GM19455 (cell line): ENCODE data around the gene DDX42.
"Not testable (repeated sequence)": the region's sequence is repeated elsewhere in the genome, so short reads cannot be mapped to it uniquely, and the experiment has no call there.

Experiments
- ATAC-seq: cut with Tn5 transposase; IDR thresholded peaks from one replicate; pipeline ENCODE4 v1.9.1; 2021; ENCODE audit not compliant: unreplicated experiment

The DDX42 gene

GRCh38 chr17:63837962-63838600 is 64.1 kb downstream of the DDX42 start:
- no peak for ATAC-seq

- ATAC-seq = no peak
Observed at GRCh38 chr17:63838631-63839171, 64.7 kb downstream of the DDX42 start.

- no peak for ATAC-seq
Observed at GRCh38 chr17:63840591-63841349, 66.8 kb downstream of the DDX42 start.

GRCh38 chr17:63841350-63842172 is 67.6 kb downstream of the DDX42 start:
- ATAC-seq = no peak

GRCh38 chr17:63842173-63842539 is 68.2 kb downstream of the DDX42 start:
- peak; percentile 31 for ATAC-seq

- peak; percentile 67 for ATAC-seq
Observed at GRCh38 chr17:63842540-63843386, 68.8 kb downstream of the DDX42 start, which contains the start of gene SMARCD2. TSS of gene SMARCD2 (minus strand) at chr17:63842685. CDS start at chr17:63842674, 11 bp downstream.

- ATAC-seq = not testable (repeated sequence)
Observed at GRCh38 chr17:63843387-63843888, 69.5 kb downstream of the DDX42 start.

GRCh38 chr17:63843910-63844677 is 70.1 kb downstream of the DDX42 start:
- ATAC-seq = no peak

- no peak for ATAC-seq
Observed at GRCh38 chr17:63845509-63845908, 71.5 kb downstream of the DDX42 start.

DNA sequence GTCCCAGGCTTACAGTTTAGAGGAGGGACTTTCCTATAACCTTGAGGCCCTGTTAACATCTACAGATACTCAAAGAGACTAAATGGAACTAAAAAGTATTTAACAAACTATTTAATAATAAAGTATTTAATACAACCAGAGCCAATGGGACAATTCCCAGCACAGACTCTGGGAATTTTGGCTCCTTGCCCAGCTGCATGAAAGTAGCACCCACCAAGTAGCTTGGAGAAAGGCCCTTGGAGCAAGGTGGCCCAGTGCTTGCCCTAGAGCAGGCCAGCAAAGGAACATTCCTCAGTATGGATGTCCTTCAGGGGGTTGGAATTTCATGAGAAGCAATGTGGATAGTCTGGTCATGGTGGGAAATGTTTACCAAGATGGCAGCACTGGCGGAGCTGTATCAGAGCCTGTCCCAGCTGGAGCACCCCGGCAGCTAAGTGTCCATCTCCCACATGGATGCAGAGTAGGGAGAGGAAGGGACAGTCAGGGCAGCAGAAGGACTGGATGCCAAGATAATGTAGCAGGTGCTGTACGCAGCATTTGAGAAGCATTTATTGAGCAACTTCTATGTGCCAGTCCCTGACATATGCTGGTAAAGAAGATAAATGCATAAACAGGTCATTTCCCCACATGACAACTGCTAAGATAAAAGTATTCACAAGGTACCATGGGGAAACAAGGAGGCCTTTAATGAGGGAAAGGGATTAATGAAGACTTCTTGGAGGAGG is 73.7 kb downstream of the DDX42 start:
- no peak for ATAC-seq

DNA sequence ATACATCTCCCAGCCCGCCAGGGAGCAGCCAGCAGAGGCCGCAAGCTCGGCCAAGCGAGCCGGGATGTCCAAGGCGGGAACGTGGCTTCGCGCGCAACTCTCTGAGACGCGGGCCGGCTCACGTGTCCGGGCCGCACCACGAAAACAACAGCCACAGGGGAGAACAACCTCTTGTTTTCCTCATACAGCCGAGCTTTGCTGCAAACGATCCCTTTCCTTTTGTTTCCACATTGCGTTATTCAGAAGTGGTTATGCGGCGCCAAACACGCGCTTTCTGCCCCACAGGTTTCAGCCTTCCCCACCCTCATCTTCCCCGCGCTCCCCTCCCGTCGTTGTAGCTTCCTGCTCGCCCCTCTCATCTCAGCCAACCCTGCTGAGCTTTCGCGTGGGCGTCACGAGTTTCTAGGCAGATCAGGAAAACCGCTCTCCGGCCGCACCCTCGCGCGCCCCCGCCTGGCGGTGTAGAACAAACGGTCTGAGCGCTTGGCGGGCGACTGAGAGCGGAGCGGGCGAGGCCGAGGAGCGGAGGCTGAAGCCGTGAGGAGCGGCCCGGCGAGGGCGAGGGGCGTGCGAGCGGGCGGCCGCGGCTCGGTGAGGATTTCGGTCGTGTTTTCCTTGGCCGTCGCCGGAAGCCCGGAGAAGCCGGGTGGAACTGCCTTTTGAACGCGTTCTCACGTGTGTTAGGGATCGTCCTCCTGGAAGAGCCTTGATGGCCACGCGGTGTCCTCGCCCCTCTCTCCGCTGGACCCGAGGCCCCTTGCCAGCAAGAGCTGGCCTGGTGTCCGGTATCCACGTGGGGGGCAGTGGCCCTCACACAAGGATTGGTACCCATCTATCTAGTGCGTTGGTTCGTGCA is 75.1 kb downstream of the DDX42 start:
- ATAC-seq = peak; percentile 59

- ATAC-seq = no peak
Observed at GRCh38 chr17:63850401-63850800, 76.4 kb downstream of the DDX42 start.

DNA sequence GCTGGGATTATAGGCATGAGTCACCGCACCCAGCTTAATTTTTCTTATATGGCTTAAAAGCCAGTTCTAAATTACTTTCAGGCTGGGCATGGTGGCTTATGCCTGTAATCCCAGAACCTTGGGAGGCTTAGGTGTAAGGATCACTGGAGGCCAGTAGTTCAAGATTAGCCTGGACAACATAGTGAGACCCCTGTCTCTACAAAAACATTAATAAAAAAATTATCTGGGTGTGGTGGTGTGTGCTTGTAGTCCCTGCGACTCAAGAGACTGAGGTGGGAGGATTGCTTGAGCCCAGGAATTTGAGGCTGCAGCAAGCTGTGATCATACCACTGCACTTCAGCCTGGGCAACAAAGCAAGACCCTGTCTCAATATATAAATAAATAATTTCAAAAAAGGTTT is 79.3 kb downstream of the DDX42 start:
- ATAC-seq = no peak

- ATAC-seq = no peak
Observed at GRCh38 chr17:63854709-63855108, 80.7 kb downstream of the DDX42 start.

GRCh38 chr17:63855185-63855584 is 81.2 kb downstream of the DDX42 start:
- no peak for ATAC-seq

DNA sequence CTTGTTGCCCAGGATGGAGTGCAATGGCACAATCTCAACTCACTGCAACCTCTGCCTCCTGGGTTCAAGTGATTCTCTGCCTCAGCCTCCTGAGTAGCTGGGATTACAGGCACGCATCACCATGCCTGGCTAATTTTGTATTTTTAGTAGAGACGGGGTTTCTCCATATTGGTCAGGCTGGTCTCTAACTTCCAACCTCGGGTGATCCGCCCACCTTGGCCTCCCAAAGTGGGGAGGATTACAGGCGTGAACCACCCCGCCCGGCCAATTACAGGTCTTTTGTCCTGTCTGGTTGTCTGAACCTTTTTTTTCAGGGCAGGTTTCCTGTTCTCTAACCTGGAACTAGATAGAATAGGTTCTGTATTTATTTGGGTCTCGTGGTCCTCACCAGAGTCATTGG is 82.5 kb downstream of the DDX42 start:
- not testable (repeated sequence) for ATAC-seq

DNA sequence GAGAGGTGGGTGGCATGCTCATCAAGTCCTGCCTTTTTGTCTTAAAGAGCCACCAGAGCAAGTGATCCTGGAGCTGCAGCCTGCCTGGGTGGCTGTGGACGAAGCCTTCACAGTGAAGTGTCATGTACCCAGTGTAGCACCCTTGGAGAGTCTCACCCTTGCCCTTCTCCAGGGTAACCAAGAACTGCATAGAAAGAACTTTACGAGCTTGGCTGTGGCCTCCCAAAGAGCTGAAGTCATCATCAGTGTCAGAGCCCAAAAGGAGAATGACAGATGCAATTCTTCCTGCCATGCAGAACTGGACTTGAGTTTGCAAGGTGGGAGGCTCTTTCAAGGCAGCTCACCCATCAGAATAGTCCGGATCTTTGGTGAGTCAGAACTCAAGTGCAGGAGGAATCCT is 85.3 kb downstream of the DDX42 start:
- ATAC-seq = no peak

- ATAC-seq = not testable (repeated sequence)
Observed at GRCh38 chr17:63866625-63867024, 92.7 kb downstream of the DDX42 start.
